K562 (cell line): Measurements from ENCODE around the gene ICA1. TPM values are rescaled to one million over a fixed set of nuclear protein-coding genes. Genes with fewer than 3 reads are reported as not detected.

Source experiments
- ATAC-seq: fragments of 200-7000 bp; cut with Tn5 transposase; 3 replicates; pipeline ENCODE4 v1.9.1; 2020; ENCODE audit warnings: moderate library complexity
- BruUV-seq: library from RNA; stranded (reverse); fragments of 400-500 nt; replicated peaks from 2 replicates; lab custom pipeline; 2021; lab: Mats Ljungman, UMichigan
- CTCF ChIA-PET: fragments of 300-600 bp; formaldehyde crosslinking; extraction: SDS; loops from one replicate; lab custom pipeline; 2021; ENCODE audit warnings: low intra/inter-chr PET ratio; lab: Yijun Ruan, JAX
- POLR2A ChIA-PET: fragments of 300-600, 350-650 bp; sonication (Branson Sonifier 250); formaldehyde crosslinking; extraction: SDS; loops from one replicate; lab custom pipeline; 2021; ENCODE audit warnings: antibody characterized with exemption, inconsistent platforms; lab: Yijun Ruan, JAX
- DNase-seq, 4 experiments: peaks; one replicate each; pipeline versions ENCODE4 v3.0.0 to v3.0.0-alpha.2; 2011 to 2018; ENCODE audit warnings: low spot score in 3 of 4, mixed read lengths in 3 of 4; ENCODE audit errors: extremely low read depth in 1 of 4
- FAIRE-seq: peaks from 2 replicates; lab custom pipeline; 2011; peaks lifted over from hg19 to GRCh38; lab: Jason Lieb, UNC
- H2AFZ ChIP-seq: 2 replicates; pipeline ENCODE4 v1.6.0; 2011; ENCODE audit warnings: low read depth, low read length, control low read depth, inconsistent platforms
- H3K27ac ChIP-seq: fragments of 200-600 bp; 3 replicates; pipeline ENCODE4 v1.8.0; 2011; ENCODE audit warnings: low read depth, mild to moderate bottlenecking, control low read depth, inconsistent platforms, low read length, moderate library complexity, mixed read lengths; ENCODE audit errors: extremely low read depth
- H3K27me3 ChIP-seq, 2 experiments: fragments of 300-600 bp in 1 of 2; 2 replicates in 1 of 2; 3 replicates in 1 of 2; pipeline versions ENCODE4 v1.6.0 to v1.8.0; 2011; ENCODE audit warnings: inconsistent platforms in 2 of 2, low read length in 2 of 2, mild to moderate bottlenecking in 1 of 2, mixed read lengths in 1 of 2, moderate library complexity in 1 of 2; ENCODE audit not compliant: control insufficient read depth in 2 of 2, insufficient read depth in 2 of 2
- H3K36me3 ChIP-seq: fragments of 300-600 bp; 3 replicates; pipeline ENCODE4 v1.8.0; 2011; ENCODE audit warnings: mild to moderate bottlenecking, low read length, inconsistent platforms; ENCODE audit not compliant: control insufficient read depth, insufficient read depth
- H3K4me1 ChIP-seq, 2 experiments: fragments of 200-600 bp in 1 of 2; replicated peaks in 1 of 2; 2 replicates in 1 of 2; 3 replicates in 1 of 2; pipeline versions ENCODE4 v1.5.1 to v1.8.0; 2011; ENCODE audit warnings: inconsistent platforms in 2 of 2, low read length in 2 of 2, mild to moderate bottlenecking in 1 of 2, mixed read lengths in 1 of 2, moderate library complexity in 1 of 2; ENCODE audit not compliant: control insufficient read depth in 2 of 2, insufficient read depth in 2 of 2
- H3K4me2 ChIP-seq: 2 replicates; pipeline ENCODE4 v1.6.1; 2011; ENCODE audit warnings: low read length, control low read depth, inconsistent platforms, mixed read lengths; ENCODE audit not compliant: insufficient read depth
- H3K4me3 ChIP-seq: fragments of 200-600 bp; sonication (generic), shearing (Covaris generic); 2 replicates; pipeline ENCODE4 v1.5.1; 2016; ENCODE audit warnings: control low read depth, inconsistent platforms
- H3K79me2 ChIP-seq: fragments of 200-600 bp; 3 replicates; pipeline ENCODE4 v1.8.0; 2011; ENCODE audit warnings: low read length, inconsistent platforms; ENCODE audit not compliant: control insufficient read depth, insufficient read depth
- H3K9ac ChIP-seq, 2 experiments: 2 replicates each; pipeline versions ENCODE4 v1.6.0 to v1.6.1; 2011; ENCODE audit warnings: low read depth in 2 of 2, low read length in 2 of 2, control low read depth in 1 of 2, inconsistent platforms in 1 of 2, mild to moderate bottlenecking in 1 of 2, mixed read lengths in 1 of 2; ENCODE audit not compliant: insufficient read depth in 1 of 2
- H3K9me1 ChIP-seq: one replicate; pipeline ENCODE4 v1.6.0; 2011; ENCODE audit warnings: inconsistent platforms, mild to moderate bottlenecking, low read length, moderate library complexity; ENCODE audit not compliant: control insufficient read depth, insufficient read depth
- H3K9me3 ChIP-seq: replicated peaks from 2 replicates; pipeline ENCODE4 v1.5.1; 2011; ENCODE audit warnings: low read depth, low read length, inconsistent platforms; ENCODE audit not compliant: control insufficient read depth, insufficient read depth
- H4K20me1 ChIP-seq: replicated peaks from 2 replicates; pipeline ENCODE4 v1.6.1; 2011; ENCODE audit warnings: low read length, inconsistent platforms, mixed read lengths; ENCODE audit not compliant: control insufficient read depth, insufficient read depth
- ARNT ChIP-seq, 2 experiments: fragments of 450-650 bp; IDR thresholded peaks; 2 replicates each; pipeline ENCODE4 v1.6.1; 2016; ENCODE audit warnings: mild to moderate bottlenecking in 1 of 2
- FOSL1 ChIP-seq: fragments of 200-800 bp; sonication (Bioruptor generic); conservative IDR thresholded peaks from 2 replicates; pipeline ENCODE4 v1.6.1; 2016; ENCODE audit warnings: missing genetic modification characterization, missing compliant biosample characterization
- KAT7 ChIP-seq: sonication (generic); formaldehyde crosslinking; IDR thresholded peaks from 2 replicates; pipeline ENCODE4 v1.8.0; 2022; ENCODE audit warnings: missing genetic modification reagents, mild to moderate bottlenecking, borderline replicate concordance
- MAX ChIP-seq: sonication (generic); formaldehyde crosslinking; IDR thresholded peaks from 2 replicates; pipeline ENCODE4 v1.9.0; 2022; ENCODE audit warnings: mild to moderate bottlenecking, missing genetic modification reagents
- NR2F6 ChIP-seq: fragments of 450-650 bp; formaldehyde crosslinking; IDR thresholded peaks from 2 replicates; pipeline ENCODE4 v1.4.0; 2020; ENCODE audit warnings: mild to moderate bottlenecking
- NR3C1 ChIP-seq: sonication (generic); formaldehyde crosslinking; IDR thresholded peaks from 2 replicates; pipeline ENCODE4 v1.8.1; 2022; ENCODE audit warnings: missing genetic modification reagents
- PHF8 ChIP-seq: fragments of 200-600 bp; sonication (generic); IDR thresholded peaks from 2 replicates; pipeline ENCODE4 v1.6.1; 2012; ENCODE audit warnings: mixed run types, mild to moderate bottlenecking, inconsistent platforms, low read length, moderate library complexity, borderline replicate concordance
- RHOXF2B ChIP-seq: fragments of 250-450 bp; sonication (Bioruptor Pico); conservative IDR thresholded peaks from 2 replicates; pipeline ENCODE4 v1.5.1; 2021
- TCF7 ChIP-seq: sonication (generic); IDR thresholded peaks from 2 replicates; pipeline ENCODE4 v1.6.1; 2016; ENCODE audit warnings: antibody characterized with exemption, borderline replicate concordance
- ZNF146 ChIP-seq: IDR thresholded peaks from one replicate; pipeline ENCODE4 v1.6.1; 2018; ENCODE audit warnings: missing compliant biosample characterization; ENCODE audit not compliant: unreplicated experiment
- WGBS: fragments of 100-300 bp; shearing (Covaris generic); methylation state at CpG from one replicate; pipeline ENCODE4 v1.1.6; 2016; ENCODE audit warnings: low coverage, mixed read lengths; ENCODE audit not compliant: insufficient coverage; ENCODE audit errors: missing lambda C conversion rate; 5-methylcytosine and 5-hydroxymethylcytosine counted together
- in situ Hi-C: fragments of 300-500 bp; cut with MboI; formaldehyde crosslinking; loops from 4 replicates; pipeline ENCODE4 v1.15.0; 2018; ENCODE audit warnings: inconsistent platforms, mixed read lengths
- intact Hi-C: fragments of 100-400 bp; cut with micrococcal nuclease; formaldehyde crosslinking; loops from 2 replicates; pipeline ENCODE4 v1.14.2; 2022
- polyA plus RNA-seq, 8 experiments: library from polyadenylated mRNA; depleted of rRNA in 4 of 8; stranded (reverse) in 5 of 8; unstranded in 3 of 8; fragments of >200 nt; fragmentation: Nextera tagmentation in 2 of 8; fragmentation: Illumina TruSeq in 1 of 8; extraction: Ambion mirVana in 2 of 8; extraction: Trizol in 1 of 8; gene quantifications; 2 replicates each; pipeline versions ENCODE4 v1.2.1 to v1.2.3, GENCODE V29; 2011 to 2014; ENCODE audit warnings: inconsistent platforms in 1 of 8, missing spikeins in 1 of 8
- total RNA-seq, 7 experiments: library from RNA; depleted of rRNA in 6 of 7; stranded (reverse); fragments of >200 nt in 6 of 7; fragmentation: Illumina TruSeq in 2 of 7; extraction: Trizol in 2 of 7; gene quantifications; 2 replicates each; pipeline versions ENCODE4 v1.2.1 to v1.2.3, GENCODE V29; 2011 to 2021; ENCODE audit warnings: low replicate concordance in 1 of 7
- TF ChIP-seq, protein P1 (sequence below): sonication (generic); formaldehyde crosslinking; IDR thresholded peaks from 2 replicates; pipeline ENCODE4 v1.8.1; 2023; ENCODE audit warnings: mild to moderate bottlenecking, missing genetic modification reagents
- TF ChIP-seq, protein P2 (sequence below), 2 experiments: IDR thresholded peaks; 2 replicates each; pipeline ENCODE4 v1.6.1; 2012; ENCODE audit warnings: improper control_type of control experiment in 2 of 2, low read depth in 2 of 2, low read length in 2 of 2, borderline replicate concordance in 1 of 2
- TF ChIP-seq, protein P3 (sequence below): fragments of 450-650 bp; IDR thresholded peaks from 2 replicates; pipeline ENCODE4 v1.6.1; 2014; ENCODE audit warnings: low read depth, mild to moderate bottlenecking, moderate library complexity, borderline replicate concordance
- TF ChIP-seq, protein P4 (sequence below): IDR thresholded peaks from 3 replicates; pipeline ENCODE4 v1.6.1; 2011; ENCODE audit warnings: borderline replicate concordance, mild to moderate bottlenecking; ENCODE audit not compliant: insufficient read length, insufficient read depth

The ICA1 gene
- total and polyA plus RNA-seq, 9 of the 15 experiments (the other 6 are each of a cell fraction or from before 2014, with no cell fraction given) = 7.1 to 22.3 (median 16.4) TPM

- Histone ChIP-seq H3K4me3 (peak overlapping the region; percentile 79), H3K36me3 (no peaks in the 10 kb centered on the region), H3K4me1 (peaks cover 10 to 11% of the 10 kb centered on the region in 2 experiments; a peak in 4 of 5 replicates), H3K27ac (peak overlapping the region; percentile 75), H3K9ac (peak overlapping the region; percentile 69 to 99), H3K9me1 (no peaks in the 10 kb centered on the region), H4K20me1 (no peaks in the 10 kb centered on the region), H3K27me3 (no peaks in the 10 kb centered on the region), H2AFZ (peak overlapping the region; percentile 94), H3K79me2 (peaks cover 12% of the 10 kb centered on the region), H3K4me2 (peak overlapping the region; percentile 75), H3K9me3 (no peaks in the 10 kb centered on the region)
- 1% methylated on average over 31 of the region's 31 CpGs for WGBS
- POLR2A ChIA-PET = interaction anchor here (0.6 to 1.2 kb wide), 9 partner anchors 10 to 620 kb away, joined by 3 to 10 read pairs (median 3); partner anchors contain the start of gene UMAD1
- DNase-seq (peak; percentile 26 to 72 (median 42)), FAIRE-seq (peak; percentile 37), ATAC-seq (peak; percentile 72)
- in situ Hi-C loops (no loop called here), intact Hi-C loops (loop anchor here (1.0 kb wide), 1 partner anchor 28 kb away; no protein-coding TSS in a partner anchor)
- no TSS peak for BruUV-seq
- CTCF ChIA-PET = no interaction called here
- TF ChIP-seq NR3C1 (no peak), NR2F6 (CRISPR knock-in tag) (no peak), FOSL1 (tag) (peak; percentile 76), ZNF146 (CRISPR knock-in tag) (no peak), MAX (no peak), KAT7 (CRISPR knock-in tag) (0 out of 2 replicates have a peak, but pooled peaks have one; percentile 53), TCF7 (no peak), RHOXF2B (CRISPR knock-in tag) (no peak), ARNT (IDR thresholded peaks at IDR 0.05) (no peak), PHF8 (peak; percentile 4; the same call in 1 of the 2 replicates)
- TF ChIP-seq, protein P1, sequence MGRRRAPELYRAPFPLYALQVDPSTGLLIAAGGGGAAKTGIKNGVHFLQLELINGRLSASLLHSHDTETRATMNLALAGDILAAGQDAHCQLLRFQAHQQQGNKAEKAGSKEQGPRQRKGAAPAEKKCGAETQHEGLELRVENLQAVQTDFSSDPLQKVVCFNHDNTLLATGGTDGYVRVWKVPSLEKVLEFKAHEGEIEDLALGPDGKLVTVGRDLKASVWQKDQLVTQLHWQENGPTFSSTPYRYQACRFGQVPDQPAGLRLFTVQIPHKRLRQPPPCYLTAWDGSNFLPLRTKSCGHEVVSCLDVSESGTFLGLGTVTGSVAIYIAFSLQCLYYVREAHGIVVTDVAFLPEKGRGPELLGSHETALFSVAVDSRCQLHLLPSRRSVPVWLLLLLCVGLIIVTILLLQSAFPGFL (CRISPR knock-in tag) = 0 out of 2 replicates have a peak, but pooled peaks have one; percentile 24
- TF ChIP-seq, protein P2, sequence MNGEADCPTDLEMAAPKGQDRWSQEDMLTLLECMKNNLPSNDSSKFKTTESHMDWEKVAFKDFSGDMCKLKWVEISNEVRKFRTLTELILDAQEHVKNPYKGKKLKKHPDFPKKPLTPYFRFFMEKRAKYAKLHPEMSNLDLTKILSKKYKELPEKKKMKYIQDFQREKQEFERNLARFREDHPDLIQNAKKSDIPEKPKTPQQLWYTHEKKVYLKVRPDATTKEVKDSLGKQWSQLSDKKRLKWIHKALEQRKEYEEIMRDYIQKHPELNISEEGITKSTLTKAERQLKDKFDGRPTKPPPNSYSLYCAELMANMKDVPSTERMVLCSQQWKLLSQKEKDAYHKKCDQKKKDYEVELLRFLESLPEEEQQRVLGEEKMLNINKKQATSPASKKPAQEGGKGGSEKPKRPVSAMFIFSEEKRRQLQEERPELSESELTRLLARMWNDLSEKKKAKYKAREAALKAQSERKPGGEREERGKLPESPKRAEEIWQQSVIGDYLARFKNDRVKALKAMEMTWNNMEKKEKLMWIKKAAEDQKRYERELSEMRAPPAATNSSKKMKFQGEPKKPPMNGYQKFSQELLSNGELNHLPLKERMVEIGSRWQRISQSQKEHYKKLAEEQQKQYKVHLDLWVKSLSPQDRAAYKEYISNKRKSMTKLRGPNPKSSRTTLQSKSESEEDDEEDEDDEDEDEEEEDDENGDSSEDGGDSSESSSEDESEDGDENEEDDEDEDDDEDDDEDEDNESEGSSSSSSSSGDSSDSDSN (IDR thresholded peaks at IDR 0.05; ENCODE audit: borderline replicate concordance in 1 of 2, low read depth in 2 of 2, low read length in 2 of 2) = peak in 1 of 2 experiments; percentile 40; a peak in 1 of 4 replicates
- TF ChIP-seq, protein P3, sequence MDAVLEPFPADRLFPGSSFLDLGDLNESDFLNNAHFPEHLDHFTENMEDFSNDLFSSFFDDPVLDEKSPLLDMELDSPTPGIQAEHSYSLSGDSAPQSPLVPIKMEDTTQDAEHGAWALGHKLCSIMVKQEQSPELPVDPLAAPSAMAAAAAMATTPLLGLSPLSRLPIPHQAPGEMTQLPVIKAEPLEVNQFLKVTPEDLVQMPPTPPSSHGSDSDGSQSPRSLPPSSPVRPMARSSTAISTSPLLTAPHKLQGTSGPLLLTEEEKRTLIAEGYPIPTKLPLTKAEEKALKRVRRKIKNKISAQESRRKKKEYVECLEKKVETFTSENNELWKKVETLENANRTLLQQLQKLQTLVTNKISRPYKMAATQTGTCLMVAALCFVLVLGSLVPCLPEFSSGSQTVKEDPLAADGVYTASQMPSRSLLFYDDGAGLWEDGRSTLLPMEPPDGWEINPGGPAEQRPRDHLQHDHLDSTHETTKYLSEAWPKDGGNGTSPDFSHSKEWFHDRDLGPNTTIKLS = 0 out of 2 replicates have a peak, but pooled peaks have one; percentile 12
- TF ChIP-seq, protein P4, sequence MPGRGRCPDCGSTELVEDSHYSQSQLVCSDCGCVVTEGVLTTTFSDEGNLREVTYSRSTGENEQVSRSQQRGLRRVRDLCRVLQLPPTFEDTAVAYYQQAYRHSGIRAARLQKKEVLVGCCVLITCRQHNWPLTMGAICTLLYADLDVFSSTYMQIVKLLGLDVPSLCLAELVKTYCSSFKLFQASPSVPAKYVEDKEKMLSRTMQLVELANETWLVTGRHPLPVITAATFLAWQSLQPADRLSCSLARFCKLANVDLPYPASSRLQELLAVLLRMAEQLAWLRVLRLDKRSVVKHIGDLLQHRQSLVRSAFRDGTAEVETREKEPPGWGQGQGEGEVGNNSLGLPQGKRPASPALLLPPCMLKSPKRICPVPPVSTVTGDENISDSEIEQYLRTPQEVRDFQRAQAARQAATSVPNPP = no peak
Observed at GRCh38 chr7:8260871-8261694, 884 bp downstream of the ICA1 start.
